ENCODE measurements around the gene VSIG10L.

The VSIG10L gene

DNA sequence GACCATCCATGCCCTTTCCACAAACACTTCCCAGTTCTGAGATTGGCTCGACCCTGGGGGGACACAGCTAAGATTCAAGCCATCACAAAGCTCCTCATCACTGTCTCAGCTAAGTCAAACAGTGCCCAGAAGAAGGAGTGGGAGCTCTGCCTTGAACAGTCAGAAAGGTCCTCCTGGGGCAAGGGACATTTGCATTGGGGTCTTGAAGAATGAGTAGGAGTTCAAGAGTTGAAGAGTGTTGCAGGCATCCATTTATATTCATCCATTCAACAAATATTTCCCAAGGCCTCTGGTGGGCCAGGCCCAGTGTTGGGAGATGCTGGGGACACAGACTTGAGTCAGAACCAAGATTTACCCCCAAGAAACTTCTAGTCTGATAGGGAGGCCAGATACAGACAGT lies 24.0 kb downstream of the VSIG10L start:
- DNase-seq (ENCODE audit: low read depth in 2 of 2) = no peak

- DNase-seq (ENCODE audit: low read depth in 2 of 2) = no peak
Measured at GRCh38 chr19:51317376-51317775, 24.6 kb downstream of the VSIG10L start.

DNA sequence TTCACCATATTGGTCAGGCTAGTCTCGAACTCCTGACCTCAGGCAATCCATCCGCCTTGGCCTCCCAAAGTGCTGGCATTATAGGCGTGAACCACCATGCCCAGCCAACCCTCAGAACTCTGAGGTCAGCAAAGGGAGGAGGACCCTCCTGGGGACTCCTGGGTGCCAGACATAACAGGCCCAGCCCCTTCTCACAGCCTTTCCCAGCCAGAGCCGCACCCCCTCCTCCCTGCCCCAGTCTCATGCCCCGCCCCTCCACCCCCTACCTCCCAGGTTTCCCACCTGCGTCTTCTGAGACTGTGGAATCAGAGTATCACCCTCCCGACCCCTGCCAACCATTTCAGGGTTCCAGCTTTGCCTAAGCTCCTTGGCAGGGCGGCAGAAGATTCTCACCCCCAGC lies 25.3 kb downstream of the VSIG10L start:
- no peak for DNase-seq (ENCODE audit: low read depth in 2 of 2)

GRCh38 chr19:51311351-51312257 lies 30.3 kb downstream of the VSIG10L start, which contains the start of gene IGLON5:
Gene IGLON5, plus strand, starts transcription at chr19:51311644. Its CDS starts 204 bp downstream, at chr19:51311848.
- DNase-seq (ENCODE audit: low read depth in 2 of 2) = no peak

- DNase-seq (ENCODE audit: low read depth in 2 of 2) = no peak
Measured at GRCh38 chr19:51305479-51305878, 36.5 kb downstream of the VSIG10L start.

- DNase-seq (ENCODE audit: low read depth in 2 of 2) = no peak
Measured at GRCh38 chr19:51301266-51301665, 40.7 kb downstream of the VSIG10L start.

DNA sequence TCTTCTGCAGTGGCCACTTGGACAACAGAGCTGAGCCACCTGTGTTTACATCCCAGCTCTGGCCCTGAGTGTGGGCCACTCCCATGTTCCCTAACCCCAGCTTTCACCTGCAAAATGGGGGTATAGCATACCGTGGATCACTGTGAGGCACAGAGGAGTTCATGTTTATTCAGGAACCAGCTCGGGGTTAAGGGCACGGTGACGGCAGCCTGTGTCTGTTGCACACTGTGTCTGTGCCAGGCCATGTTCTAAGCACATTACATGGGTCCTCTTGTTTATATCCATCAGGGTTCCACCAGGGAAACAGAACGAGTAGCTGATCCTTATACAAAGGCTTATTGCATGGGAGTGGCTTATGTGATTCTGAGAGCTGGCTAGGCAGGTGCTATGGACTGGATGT lies 44.5 kb downstream of the VSIG10L start:
- DNase-seq (ENCODE audit: low read depth in 2 of 2) = no peak

- DNase-seq (ENCODE audit: low read depth in 2 of 2) = no peak
Measured at GRCh38 chr19:51296336-51297093, 45.4 kb downstream of the VSIG10L start.

DNA sequence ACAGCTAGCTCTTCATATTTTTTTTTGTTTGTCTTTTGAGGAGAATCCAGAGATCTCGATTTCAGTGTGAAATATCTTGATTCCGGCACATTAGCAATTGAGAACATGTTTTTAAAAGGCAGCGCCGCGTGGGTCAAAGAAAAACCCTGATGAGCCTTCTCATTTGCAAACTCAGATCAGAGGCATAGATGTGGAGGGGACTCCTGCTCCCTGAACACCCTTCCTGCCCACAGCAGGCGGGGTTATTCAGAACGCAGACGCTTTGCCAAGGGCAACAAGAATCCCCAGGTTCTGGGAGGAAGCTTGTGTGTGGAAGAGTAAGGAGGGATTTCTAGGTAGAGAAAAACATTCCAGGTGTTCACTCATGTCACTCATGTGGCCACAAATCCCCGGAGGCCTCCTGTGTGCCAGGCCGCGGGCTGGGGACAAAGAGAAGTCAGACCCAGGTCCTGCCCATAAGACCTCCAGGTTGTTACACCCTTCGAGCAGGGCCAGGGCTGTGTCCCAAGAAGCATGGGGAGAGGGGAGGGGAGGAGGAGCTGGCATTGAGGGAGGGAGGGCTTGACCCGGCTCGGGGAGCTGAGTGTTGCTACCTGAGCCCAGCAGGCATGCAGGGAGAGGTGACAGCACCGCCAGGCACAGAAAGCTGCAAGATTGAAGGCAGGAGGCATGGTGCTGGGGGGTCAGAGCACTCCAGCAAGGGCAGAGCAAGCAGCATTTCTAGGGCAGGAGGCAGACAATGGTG lies 46.4 kb downstream of the VSIG10L start:
- no peak for DNase-seq (ENCODE audit: low read depth in 2 of 2)

DNA sequence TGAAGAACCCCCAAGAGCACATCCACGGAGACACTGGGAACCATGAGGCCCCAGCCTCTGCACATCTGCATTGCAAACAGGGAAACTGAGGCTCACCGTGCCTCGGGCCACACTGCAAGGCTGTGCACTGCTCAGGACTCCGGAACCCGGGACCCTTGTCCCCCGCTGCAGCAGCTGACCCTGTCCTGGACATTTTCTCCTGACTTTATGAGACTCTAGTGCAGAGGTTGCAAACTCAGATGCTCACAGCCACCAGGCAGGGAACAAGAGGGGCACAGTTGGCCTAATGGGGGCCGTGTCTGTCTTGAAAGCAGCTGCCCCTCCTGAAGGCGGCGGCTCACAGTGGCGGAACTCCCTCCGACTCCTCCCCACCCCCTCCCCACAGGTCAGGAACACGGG lies 47.0 kb downstream of the VSIG10L start:
- no peak for DNase-seq (ENCODE audit: low read depth in 2 of 2)

- DNase-seq (ENCODE audit: low read depth in 2 of 2) = no peak
Measured at GRCh38 chr19:51294211-51294976, 47.5 kb downstream of the VSIG10L start.

- no peak for DNase-seq (ENCODE audit: low read depth in 2 of 2)
Measured at GRCh38 chr19:51293571-51294210, 48.2 kb downstream of the VSIG10L start.

GRCh38 chr19:51292971-51293370 lies 49.0 kb downstream of the VSIG10L start:
- no peak for DNase-seq (ENCODE audit: low read depth in 2 of 2)

- no peak for DNase-seq (ENCODE audit: low read depth in 2 of 2)
Measured at GRCh38 chr19:51289635-51290034, 52.3 kb downstream of the VSIG10L start.

- DNase-seq (ENCODE audit: low read depth in 2 of 2) = no peak
Measured at GRCh38 chr19:51285682-51286081, 56.3 kb downstream of the VSIG10L start.

DNA sequence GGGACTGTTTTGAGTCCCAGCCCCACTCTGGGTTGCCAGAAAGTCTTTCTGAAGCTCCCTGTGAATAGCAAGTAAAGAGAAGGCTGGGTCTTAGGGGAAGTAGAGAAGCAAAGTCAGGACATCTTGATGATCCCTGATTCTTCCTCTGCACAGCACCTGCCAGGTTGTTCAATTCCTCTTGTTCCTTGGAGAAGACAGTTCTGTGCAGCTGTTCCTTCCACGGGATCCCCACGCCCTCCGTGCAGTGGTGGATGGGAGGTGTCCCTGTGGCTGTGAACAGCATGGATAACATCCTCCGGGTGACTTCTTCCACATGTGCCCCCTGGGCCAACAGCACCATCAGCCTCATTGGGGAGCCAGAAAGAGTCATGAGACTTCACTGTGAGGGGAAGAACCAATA lies 59.6 kb downstream of the VSIG10L start:
- DNase-seq (ENCODE audit: low read depth in 2 of 2) = no peak
